Hematopoietic multipotent progenitor cell (in vitro differentiated cells): Measurements from ENCODE around the gene ADGRG7. TPM values are rescaled to one million over a fixed set of nuclear protein-coding genes. Genes with fewer than 3 reads are reported as not detected.
"Not testable (repeated sequence)": the region's sequence is repeated elsewhere in the genome, so short reads cannot be mapped to it uniquely, and the experiment has no call there.

Experiments used
- DNase-seq, 3 donors: peaks; one replicate each; pipeline ENCODE4 v3.0.0-alpha.2; 2011 to 2015; ENCODE audit warnings: low read depth in 2 of 3, low spot score in 2 of 3
- total RNA-seq: library from RNA; depleted of rRNA; stranded (reverse); fragments of >200 nt; gene quantifications from one replicate; pipeline ENCODE4 v1.2.3, GENCODE V29; 2012

ADGRG7 gene
- total RNA-seq, 1 donor = not detected

GRCh38 chr3:100640633-100641032 lies 31.2 kb downstream of the ADGRG7 start:
- DNase-seq = no peak

GRCh38 chr3:100641471-100642032 lies 32.2 kb downstream of the ADGRG7 start:
- peak in 1 of 3 donors; percentile 59 for DNase-seq

GRCh38 chr3:100645913-100646312 lies 36.5 kb downstream of the ADGRG7 start:
- DNase-seq = no peak

- no peak for DNase-seq
These were observed 37.8 kb downstream of the ADGRG7 start for GRCh38 chr3:100647171-100647570.

- no peak for DNase-seq
These were observed 38.3 kb downstream of the ADGRG7 start for GRCh38 chr3:100647657-100648056.

GRCh38 chr3:100650651-100651619 lies 41.5 kb downstream of the ADGRG7 start:
- peak in 2 of 3 donors; percentile 57 to 84 for DNase-seq

- no peak for DNase-seq
These were observed 44.3 kb downstream of the ADGRG7 start for GRCh38 chr3:100653604-100654294.

- no peak for DNase-seq
These were observed 47.5 kb downstream of the ADGRG7 start for GRCh38 chr3:100656945-100657344.

GRCh38 chr3:100661294-100661693 lies 51.9 kb downstream of the ADGRG7 start:
- DNase-seq = not testable (repeated sequence)

GRCh38 chr3:100662113-100662823 lies 52.9 kb downstream of the ADGRG7 start:
- DNase-seq = peak in 1 of 3 donors; percentile 52

- DNase-seq = peak in 2 of 3 donors; percentile 19 to 59
These were observed 55.8 kb downstream of the ADGRG7 start for GRCh38 chr3:100665230-100665629.

- not testable (repeated sequence) for DNase-seq
These were observed 57.3 kb downstream of the ADGRG7 start for GRCh38 chr3:100666699-100667098.

GRCh38 chr3:100667316-100667715 lies 57.9 kb downstream of the ADGRG7 start:
- DNase-seq = not testable (repeated sequence)

GRCh38 chr3:100670995-100671394 lies 61.6 kb downstream of the ADGRG7 start:
- DNase-seq = not testable (repeated sequence)

- DNase-seq = no peak
These were observed 72.1 kb downstream of the ADGRG7 start for GRCh38 chr3:100681496-100681895.

GRCh38 chr3:100682056-100682853 lies 72.9 kb downstream of the ADGRG7 start:
- DNase-seq = no peak

- DNase-seq = no peak
These were observed 73.7 kb downstream of the ADGRG7 start for GRCh38 chr3:100682854-100683760.

- no peak for DNase-seq
These were observed 83.8 kb downstream of the ADGRG7 start for GRCh38 chr3:100693225-100693624.

GRCh38 chr3:100695696-100696095 lies 86.3 kb downstream of the ADGRG7 start:
- DNase-seq = no peak
